ENCODE data around the gene TBC1D8B.
"Not testable (repeated sequence)": the region's sequence is repeated elsewhere in the genome, so short reads cannot be mapped to it uniquely, and the experiment has no call there.

Gene TBC1D8B

DNA sequence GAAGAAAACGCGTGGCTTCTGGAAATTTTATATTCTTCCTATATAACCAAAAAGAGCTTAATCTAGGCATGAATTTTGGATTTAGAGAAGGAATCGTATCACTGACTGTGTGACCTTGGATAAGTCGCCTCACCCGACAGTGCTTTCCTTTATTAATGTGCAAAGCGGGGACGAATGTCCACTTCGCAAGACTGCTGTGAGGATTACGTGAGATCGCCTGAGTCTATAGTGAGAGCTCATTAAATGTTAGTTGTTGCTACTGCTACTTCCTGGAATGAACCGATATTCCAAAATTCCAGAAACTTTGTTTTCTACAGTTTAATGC, 448 bp upstream of the TBC1D8B start:
- no peak for DNase-seq (ENCODE audit: low read depth)
- TF ChIP-seq, protein P1, sequence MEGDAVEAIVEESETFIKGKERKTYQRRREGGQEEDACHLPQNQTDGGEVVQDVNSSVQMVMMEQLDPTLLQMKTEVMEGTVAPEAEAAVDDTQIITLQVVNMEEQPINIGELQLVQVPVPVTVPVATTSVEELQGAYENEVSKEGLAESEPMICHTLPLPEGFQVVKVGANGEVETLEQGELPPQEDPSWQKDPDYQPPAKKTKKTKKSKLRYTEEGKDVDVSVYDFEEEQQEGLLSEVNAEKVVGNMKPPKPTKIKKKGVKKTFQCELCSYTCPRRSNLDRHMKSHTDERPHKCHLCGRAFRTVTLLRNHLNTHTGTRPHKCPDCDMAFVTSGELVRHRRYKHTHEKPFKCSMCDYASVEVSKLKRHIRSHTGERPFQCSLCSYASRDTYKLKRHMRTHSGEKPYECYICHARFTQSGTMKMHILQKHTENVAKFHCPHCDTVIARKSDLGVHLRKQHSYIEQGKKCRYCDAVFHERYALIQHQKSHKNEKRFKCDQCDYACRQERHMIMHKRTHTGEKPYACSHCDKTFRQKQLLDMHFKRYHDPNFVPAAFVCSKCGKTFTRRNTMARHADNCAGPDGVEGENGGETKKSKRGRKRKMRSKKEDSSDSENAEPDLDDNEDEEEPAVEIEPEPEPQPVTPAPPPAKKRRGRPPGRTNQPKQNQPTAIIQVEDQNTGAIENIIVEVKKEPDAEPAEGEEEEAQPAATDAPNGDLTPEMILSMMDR (conservative IDR thresholded peaks at IDR 0.05; ENCODE audit: control insufficient read depth, insufficient read depth, low read depth, low read length), result no peak

DNA sequence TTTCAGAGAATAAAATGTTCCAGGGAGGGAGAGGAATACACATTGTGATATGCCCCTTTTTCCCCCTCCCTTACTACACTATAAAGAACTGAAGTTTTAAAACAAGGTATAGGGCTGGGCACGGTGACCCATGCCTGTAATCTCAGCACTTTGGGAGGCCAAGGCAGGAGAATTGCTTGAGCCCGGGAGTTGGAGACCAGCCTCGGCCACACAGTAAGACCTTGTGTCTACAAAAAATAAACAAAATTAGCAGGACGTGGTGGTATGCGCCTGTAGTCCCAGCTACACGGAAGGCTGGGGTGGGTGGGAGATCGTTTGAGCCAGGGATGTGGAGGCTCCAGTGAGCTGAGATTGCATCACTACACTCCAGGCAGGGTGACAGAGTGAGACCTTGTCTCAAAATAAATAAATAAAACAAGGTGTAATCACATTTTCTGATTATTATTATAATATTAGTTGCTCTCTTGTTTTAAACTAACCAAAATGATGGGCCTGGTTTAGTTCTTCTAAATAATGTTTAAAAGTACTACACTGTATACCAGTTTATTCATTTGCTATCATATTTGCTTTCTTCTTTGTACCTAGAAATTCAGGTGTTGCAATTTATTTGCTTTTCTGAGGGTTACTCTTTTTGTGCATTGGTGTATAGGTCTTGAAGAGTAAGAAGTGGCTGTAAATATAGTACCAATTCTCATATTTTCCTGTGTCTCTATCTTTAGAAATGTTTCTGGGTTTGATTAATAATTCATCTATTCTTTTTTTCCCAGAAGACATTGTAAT, 8.8 kb downstream of the TBC1D8B start:
- DNase-seq (ENCODE audit: low read depth), result no peak
- no peak overlapping the region for H3K4me3 ChIP-seq (ENCODE audit: control insufficient read depth, low read depth, low read length)
- TF ChIP-seq, protein P1 (conservative IDR thresholded peaks at IDR 0.05; ENCODE audit: control insufficient read depth, insufficient read depth, low read depth, low read length), result no peak

More for the DNA sequence above, 448 bp upstream of the TBC1D8B start:
- peak overlapping the region; percentile 86 for H3K4me3 ChIP-seq (ENCODE audit: control insufficient read depth, low read depth, low read length)

DNA sequence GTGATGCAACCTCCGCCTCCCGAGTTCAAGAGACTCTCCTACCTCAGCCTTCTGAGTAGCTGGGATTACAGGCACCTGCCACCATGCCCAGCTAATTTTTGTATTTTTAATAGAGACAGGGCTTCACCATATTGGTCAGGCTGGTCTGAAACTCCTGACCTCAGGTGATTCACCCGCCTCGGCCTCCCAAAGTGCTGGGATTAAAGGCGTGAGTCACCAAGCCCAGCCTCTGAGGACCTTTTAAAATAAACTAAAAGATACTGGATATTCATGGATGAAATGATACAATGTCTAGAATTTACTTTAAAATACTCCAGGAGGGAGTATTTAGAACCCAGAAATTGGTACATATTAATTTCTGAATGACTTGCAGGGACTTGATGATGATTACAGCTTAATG, 10.5 kb downstream of the TBC1D8B start:
- not testable (repeated sequence) for DNase-seq (ENCODE audit: low read depth); H3K4me3 ChIP-seq (ENCODE audit: control insufficient read depth, low read depth, low read length)

DNA sequence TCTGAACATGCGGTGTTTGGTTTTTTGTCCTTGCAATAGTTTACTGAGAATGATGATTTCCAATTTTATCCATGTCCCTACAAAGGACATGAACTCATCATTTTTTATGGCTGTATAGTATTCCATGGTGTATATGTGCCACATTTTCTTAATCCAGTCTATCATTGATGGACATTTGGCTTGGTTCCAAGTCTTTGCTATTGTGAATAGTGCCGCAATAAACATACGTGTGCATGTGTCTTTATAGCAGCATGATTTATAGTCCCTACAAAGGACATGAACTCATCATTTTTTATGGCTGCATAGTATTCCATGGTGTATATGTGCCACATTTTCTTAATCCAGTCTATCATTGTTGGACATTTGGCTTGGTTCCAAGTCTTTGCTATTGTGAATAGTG, 11.6 kb downstream of the TBC1D8B start:
- H3K4me3 ChIP-seq (ENCODE audit: control insufficient read depth, low read depth, low read length); DNase-seq (ENCODE audit: low read depth): not testable (repeated sequence)

DNA sequence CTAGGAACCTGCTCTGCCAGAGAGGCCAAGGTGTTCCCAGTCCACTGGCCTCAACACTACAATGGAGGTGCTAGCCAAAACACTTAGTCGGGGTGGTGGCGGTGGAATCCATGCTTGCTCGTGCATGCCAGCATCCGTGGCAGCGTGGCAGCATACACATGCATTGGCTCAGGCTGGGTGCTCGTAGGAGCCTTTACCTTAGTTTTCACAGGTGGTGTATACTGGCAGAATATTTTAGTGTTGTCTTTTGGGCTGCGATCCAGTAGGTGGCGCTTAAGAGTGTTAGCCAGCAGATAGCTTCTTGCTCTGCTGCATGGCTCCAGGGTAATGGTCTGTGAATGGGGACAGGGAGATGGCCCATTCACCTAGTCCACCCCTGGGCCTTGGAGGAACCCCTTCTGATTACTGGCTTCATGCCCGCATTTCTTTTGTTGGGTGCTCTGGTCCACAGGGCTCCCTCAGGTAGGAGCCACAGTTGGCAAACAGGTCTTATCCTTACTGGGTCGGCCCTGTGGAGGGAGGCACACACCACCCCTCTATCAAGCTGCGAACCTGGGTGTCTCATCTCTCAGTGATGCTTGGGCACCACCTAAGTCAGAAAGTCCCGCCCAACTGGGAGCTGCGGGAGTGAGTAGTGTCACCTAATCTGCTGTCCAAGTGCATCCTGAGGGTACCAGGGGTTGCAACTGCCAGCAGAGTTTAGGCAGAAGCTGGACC, 60.7 kb downstream of the TBC1D8B start:
- H3K4me3 ChIP-seq (ENCODE audit: control insufficient read depth, low read depth, low read length), result no peak overlapping the region
- TF ChIP-seq, protein P1 (conservative IDR thresholded peaks at IDR 0.05; ENCODE audit: control insufficient read depth, insufficient read depth, low read depth, low read length), result peak; percentile 52
- DNase-seq (ENCODE audit: low read depth), result peak; percentile 9

DNA sequence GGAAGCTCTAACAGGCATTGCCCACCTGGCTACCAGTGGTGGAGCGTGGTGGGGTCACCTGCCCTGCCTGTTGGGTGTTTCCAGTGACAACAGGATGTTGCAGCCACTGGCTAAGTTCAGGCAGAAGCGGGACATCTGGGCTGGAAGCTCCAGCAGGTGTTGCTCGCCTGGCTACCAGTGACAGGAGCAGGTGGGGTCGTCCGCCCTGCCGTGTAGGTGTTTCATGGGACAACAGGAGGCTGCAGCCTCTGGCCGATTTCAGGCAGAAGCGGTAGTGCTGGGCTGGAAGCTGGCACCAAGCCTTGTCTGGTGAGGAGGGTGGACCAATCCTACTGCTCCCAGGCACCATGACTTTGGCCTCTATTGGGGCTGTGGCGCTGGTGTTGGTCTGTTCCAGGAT, 61.2 kb downstream of the TBC1D8B start:
- TF ChIP-seq, protein P1 (conservative IDR thresholded peaks at IDR 0.05; ENCODE audit: control insufficient read depth, insufficient read depth, low read depth, low read length), result no peak
- DNase-seq (ENCODE audit: low read depth), result no peak
- no peak overlapping the region for H3K4me3 ChIP-seq (ENCODE audit: control insufficient read depth, low read depth, low read length)

DNA sequence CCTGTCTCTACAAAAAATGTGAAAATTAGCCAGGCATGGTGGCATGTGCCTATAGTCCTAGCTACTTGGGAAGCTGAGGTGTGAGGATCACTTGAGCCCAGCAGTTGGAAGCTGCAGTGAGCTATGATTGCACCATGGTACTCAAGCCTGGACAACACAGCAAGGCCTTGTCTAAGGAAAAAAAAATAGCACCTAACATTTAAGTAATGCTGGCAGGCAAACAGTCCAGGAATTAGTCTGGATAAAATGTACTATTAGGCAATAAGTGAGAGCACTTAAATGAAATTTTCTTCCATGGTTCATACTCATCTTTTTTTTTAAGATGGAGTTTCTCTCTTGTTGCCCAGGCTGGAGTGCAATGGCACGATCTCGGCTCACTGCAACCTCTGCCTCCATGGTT, 70.3 kb downstream of the TBC1D8B start:
- DNase-seq (ENCODE audit: low read depth); H3K4me3 ChIP-seq (ENCODE audit: control insufficient read depth, low read depth, low read length): not testable (repeated sequence)

DNA sequence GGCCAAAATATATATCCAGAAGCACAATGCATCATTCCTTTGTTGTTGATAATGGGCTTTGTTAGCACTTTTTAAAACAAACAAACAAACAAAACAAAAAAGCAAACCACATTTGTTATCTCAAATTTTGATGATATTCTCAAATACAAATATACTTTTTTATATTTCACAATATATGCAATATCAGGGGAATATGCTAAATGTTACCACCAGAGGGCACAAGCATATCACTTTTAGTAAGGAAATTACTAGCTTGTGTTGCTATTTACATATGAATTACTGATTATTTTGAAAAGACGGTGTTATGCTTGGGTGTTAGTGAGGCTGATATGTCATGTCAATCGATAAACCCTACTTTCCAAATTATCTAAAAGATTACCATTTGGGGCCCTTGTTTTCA, 71.6 kb downstream of the TBC1D8B start:
- DNase-seq (ENCODE audit: low read depth), result peak; percentile 51
- TF ChIP-seq, protein P1 (conservative IDR thresholded peaks at IDR 0.05; ENCODE audit: control insufficient read depth, insufficient read depth, low read depth, low read length), result peak; percentile 73
- H3K4me3 ChIP-seq (ENCODE audit: control insufficient read depth, low read depth, low read length), result no peak overlapping the region
